ENCODE results near the gene DOCK7.

DNA sequence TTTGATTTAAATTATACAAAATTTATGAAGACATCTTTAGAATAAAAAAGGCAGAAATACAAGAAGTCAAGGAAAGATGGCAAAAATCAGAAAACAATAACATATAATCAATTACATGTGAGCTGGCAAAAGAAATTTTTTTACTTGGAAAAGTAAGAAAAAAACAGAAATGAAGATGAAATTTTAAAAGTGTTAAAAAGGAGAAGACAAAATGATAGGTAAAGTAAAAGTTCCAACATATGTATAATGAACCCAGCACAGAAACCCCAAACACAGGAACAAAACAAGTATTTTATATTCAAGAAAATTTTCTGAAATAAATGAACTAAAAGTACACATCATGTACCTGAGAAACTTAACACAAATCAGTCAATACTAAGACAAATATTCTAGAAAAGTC lies 188.0 kb downstream of the DOCK7 start:
- TF ChIP-seq POLR2A (IDR thresholded peaks at IDR 0.05), result no peak
- TF ChIP-seq, protein P1, sequence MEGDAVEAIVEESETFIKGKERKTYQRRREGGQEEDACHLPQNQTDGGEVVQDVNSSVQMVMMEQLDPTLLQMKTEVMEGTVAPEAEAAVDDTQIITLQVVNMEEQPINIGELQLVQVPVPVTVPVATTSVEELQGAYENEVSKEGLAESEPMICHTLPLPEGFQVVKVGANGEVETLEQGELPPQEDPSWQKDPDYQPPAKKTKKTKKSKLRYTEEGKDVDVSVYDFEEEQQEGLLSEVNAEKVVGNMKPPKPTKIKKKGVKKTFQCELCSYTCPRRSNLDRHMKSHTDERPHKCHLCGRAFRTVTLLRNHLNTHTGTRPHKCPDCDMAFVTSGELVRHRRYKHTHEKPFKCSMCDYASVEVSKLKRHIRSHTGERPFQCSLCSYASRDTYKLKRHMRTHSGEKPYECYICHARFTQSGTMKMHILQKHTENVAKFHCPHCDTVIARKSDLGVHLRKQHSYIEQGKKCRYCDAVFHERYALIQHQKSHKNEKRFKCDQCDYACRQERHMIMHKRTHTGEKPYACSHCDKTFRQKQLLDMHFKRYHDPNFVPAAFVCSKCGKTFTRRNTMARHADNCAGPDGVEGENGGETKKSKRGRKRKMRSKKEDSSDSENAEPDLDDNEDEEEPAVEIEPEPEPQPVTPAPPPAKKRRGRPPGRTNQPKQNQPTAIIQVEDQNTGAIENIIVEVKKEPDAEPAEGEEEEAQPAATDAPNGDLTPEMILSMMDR (IDR thresholded peaks at IDR 0.05), result no peak
- no peak for TF ChIP-seq EP300 (IDR thresholded peaks at IDR 0.05)
